VCaP (cell line): ENCODE data around the gene ZSCAN2.

Experiments
- H3K27ac ChIP-seq: fragments of 450-650 bp; 2 replicates; pipeline ENCODE4 v1.5.1; 2017
- CTCF ChIP-seq: fragments of 450-650 bp; conservative IDR thresholded peaks from 2 replicates; pipeline ENCODE4 v1.5.1; 2017; ENCODE audit warnings: mild to moderate bottlenecking, moderate library complexity

ZSCAN2 gene

GRCh38 chr15:84604826-84605553 lies 4.2 kb downstream of the ZSCAN2 start:
- peak overlapping the region; percentile 69 for H3K27ac ChIP-seq
- TF ChIP-seq CTCF: no peak

- H3K27ac ChIP-seq: peak overlapping the region; percentile 69
- TF ChIP-seq CTCF: no peak
Measured at GRCh38 chr15:84605554-84605882, 4.7 kb downstream of the ZSCAN2 start.

GRCh38 chr15:84606653-84607120 lies 5.9 kb downstream of the ZSCAN2 start:
- no peak for TF ChIP-seq CTCF
- H3K27ac ChIP-seq: peak overlapping the region; percentile 69

GRCh38 chr15:84608707-84609284 lies 8.0 kb downstream of the ZSCAN2 start:
- H3K27ac ChIP-seq: no peak overlapping the region

GRCh38 chr15:84609818-84610525 lies 9.2 kb downstream of the ZSCAN2 start:
- TF ChIP-seq CTCF: no peak
- H3K27ac ChIP-seq: no peak overlapping the region

More at GRCh38 chr15:84608707-84609284, 8.0 kb downstream of the ZSCAN2 start:
- TF ChIP-seq CTCF: no peak

GRCh38 chr15:84611631-84612030 lies 10.8 kb downstream of the ZSCAN2 start:
- H3K27ac ChIP-seq: no peak overlapping the region
- TF ChIP-seq CTCF: no peak

DNA sequence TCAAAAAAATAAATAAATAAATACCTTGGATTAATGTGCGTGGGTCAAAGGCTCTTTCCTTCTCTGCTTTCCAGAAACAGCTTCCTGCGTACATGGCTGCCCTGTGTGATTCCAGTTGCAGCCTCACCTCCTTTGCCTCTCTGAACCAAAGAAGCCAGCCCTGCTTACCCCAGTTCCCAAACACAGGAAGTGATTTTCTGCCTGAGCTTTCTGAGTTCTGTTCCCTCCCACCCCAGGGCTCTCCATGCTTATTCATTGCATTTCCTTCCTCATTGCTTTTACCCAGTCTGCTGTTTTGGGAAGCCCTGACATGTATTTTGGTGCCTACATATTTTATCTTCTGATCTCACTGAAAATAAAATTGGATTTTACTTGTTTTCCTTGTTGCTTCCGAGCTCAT lies 15.4 kb downstream of the ZSCAN2 start:
- no peak overlapping the region for H3K27ac ChIP-seq
- TF ChIP-seq CTCF: no peak
